Mucosa of stomach (tissue), 1 donor: ENCODE measurements around the gene BAHCC1.

Experiments used
- H3K27me3 ChIP-seq: one replicate; pipeline ENCODE4 v1.7.0; 2013; ENCODE audit warnings: mild to moderate bottlenecking, low read length; ENCODE audit not compliant: control insufficient read depth, insufficient read depth
- H3K36me3 ChIP-seq: one replicate; pipeline ENCODE4 v1.7.0; 2013; ENCODE audit warnings: low read length; ENCODE audit not compliant: control insufficient read depth, insufficient read depth
- H3K4me1 ChIP-seq: one replicate; pipeline ENCODE4 v1.7.0; 2013; ENCODE audit warnings: mild to moderate bottlenecking, low read length; ENCODE audit not compliant: control insufficient read depth, insufficient read depth
- H3K4me3 ChIP-seq: one replicate; pipeline ENCODE4 v1.7.0; 2013; ENCODE audit warnings: low read length
- H3K9ac ChIP-seq: one replicate; pipeline ENCODE4 v1.7.0; 2013; ENCODE audit warnings: mild to moderate bottlenecking, low read length, moderate library complexity
- H3K9me3 ChIP-seq: one replicate; pipeline ENCODE4 v1.7.0; 2013; ENCODE audit warnings: mild to moderate bottlenecking, low read length, moderate library complexity; ENCODE audit not compliant: control insufficient read depth
- donor health status: Pancreatic carcinoma.

Gene BAHCC1

DNA sequence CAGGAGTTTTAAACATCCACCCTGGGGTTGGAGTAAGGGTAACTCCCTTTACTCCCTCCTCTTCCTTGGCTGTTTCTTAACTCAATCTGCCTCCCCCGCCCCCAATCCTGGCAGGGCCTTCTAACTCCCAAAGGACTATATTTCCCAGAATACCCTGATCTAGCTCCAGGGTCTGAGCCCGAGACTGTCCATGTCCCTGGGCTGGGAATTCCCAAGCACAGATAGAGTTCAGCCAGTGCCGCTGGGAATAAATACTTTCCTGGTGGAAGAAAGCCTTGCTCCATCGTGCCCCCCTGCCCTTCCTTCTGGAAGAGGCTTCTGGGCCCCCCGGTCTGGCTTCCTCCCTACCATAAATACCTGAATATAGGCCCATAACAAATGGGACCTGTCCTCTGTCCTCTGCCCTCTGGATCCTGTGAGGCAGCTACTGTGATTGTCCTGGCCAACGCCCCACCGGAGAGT lies 10.2 kb downstream of the BAHCC1 start:
- peaks cover 18% of the 10 kb centered on the region for H3K4me1 ChIP-seq
- no peaks in the 10 kb centered on the region for H3K9me3 ChIP-seq
- no peaks in the 10 kb centered on the region for H3K36me3 ChIP-seq
- no peak overlapping the region for H3K4me3 ChIP-seq
- H3K9ac ChIP-seq: no peak overlapping the region
- peaks cover under 1% of the 10 kb centered on the region for H3K27me3 ChIP-seq

DNA sequence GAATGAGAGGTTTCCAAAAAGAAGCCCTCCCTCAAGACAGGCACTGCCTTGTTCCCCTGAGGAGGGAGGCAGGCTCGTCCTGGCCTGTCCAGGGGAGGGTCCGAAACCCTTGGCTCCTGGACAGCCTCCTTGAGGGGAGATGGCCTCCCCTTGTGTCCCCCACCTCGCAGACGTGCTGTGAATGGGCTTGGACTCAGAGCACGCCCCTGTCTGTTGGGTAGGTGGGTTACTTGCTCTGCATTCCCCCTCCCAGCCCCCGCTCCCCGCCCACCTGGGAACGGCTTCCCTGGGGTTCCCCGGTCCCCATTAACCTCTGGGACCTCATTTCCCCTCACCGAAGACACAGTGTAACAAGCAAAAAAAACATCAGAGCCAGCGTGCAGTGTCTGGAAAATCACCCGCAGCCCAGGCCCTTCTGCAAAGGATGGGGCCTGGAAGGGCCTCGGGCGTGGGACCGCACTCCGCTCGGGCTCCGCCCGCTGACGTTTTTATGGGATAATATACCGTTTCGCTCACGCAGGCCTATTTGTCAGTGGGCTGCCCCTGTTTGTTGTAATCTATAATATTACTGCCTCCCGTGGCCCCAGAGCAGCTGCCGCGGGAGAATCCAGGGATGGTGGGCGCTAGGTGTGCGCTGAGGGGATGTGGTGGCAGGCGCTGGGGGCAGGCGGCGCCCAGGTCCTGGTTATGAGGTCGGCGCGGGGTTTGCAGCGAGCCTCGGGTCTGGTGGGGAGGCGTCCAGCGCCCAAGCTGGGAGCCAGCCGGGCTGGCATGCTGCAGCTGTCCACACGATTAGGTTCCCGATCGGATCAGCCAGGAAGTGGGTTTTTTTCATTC lies 11.1 kb downstream of the BAHCC1 start:
- Histone ChIP-seq H3K27me3 (no peaks in the 10 kb centered on the region), H3K9ac (no peak overlapping the region), H3K4me3 (no peak overlapping the region), H3K36me3 (no peaks in the 10 kb centered on the region), H3K9me3 (no peaks in the 10 kb centered on the region), H3K4me1 (peaks cover 13% of the 10 kb centered on the region)

DNA sequence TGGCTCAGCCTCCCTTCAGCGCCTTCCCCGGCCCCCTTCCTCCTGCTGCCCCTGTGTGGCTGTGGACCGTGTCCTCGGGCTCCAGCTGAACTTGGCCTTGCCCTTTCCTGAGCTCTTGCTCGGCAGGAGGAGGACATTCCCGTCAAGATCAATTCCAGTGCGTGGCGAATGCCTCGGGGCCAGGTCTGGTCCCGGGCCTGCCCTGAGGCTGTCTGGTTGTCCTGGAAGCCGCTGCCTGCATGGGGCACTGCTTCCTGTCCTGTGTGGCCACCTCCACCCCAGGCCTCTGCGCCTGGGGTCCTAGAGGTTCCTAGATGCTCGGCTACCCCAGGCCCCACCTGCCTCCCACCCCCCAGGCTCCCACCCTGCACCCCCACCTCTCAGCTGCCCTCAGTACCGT lies 12.8 kb downstream of the BAHCC1 start:
- Histone ChIP-seq H3K27me3 (no peaks in the 10 kb centered on the region), H3K9me3 (no peaks in the 10 kb centered on the region), H3K4me3 (no peak overlapping the region), H3K36me3 (no peaks in the 10 kb centered on the region), H3K4me1 (peaks cover 13% of the 10 kb centered on the region), H3K9ac (no peak overlapping the region)

DNA sequence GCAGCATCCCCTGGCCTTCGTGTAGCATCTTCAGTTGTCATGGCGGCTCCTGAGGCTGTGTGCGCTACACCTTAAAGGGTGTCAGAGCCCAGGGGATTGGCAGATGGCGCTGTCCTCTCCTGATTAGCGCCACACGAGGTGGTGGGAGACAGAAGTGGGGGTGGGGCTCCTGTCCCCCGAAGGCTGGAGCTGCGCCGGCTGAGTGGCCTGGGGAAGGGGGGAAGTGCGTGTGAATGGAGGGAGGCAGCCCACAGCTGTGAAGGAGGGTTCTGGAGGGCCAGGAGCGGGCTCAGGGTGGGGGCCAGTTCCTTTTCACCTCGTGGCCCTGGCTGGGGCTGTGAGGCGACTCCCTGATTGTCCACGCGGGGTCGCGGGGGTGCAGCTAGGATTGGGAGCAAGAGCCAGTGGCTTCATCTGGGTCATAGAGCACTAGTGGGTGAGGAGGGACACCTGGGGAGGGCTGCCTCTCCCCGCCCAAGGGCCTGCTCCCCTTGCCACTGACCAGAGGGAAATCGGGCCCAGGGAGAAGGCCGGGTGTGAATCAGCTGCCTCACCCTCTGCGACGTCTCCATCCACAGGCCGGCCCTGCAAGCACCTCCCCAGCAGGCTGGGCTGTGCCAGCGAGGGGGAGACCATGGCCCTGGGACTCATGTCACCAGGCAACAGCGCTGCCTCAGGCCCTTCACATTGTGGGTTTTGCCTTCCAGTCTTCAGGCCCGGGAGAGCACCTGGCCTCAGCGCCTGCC lies 14.1 kb downstream of the BAHCC1 start:
- Histone ChIP-seq H3K9ac (no peak overlapping the region), H3K36me3 (no peaks in the 10 kb centered on the region), H3K27me3 (no peaks in the 10 kb centered on the region), H3K4me3 (no peak overlapping the region), H3K4me1 (peaks cover 13% of the 10 kb centered on the region), H3K9me3 (no peaks in the 10 kb centered on the region)

DNA sequence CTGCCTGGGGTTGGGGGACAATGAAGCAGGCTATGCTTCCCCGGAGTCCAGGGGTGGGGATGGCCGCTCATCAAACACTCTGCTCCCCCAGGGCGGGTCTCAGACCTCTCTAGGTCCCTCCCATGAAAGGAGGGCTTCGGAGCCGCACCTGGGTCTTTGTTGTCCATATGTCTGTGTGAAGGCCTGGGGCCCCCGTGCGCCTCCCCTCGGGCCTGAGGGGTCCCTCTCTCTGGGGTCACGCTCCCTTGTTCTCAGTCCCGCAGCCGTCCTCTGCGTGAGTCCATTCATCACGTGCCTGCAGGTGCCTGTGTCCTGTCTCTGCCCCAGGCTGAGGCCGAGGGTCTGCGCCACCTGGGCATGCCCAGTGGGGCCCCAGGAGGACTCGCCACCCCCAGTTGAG lies 15.6 kb downstream of the BAHCC1 start:
- no peak overlapping the region for H3K4me3 ChIP-seq
- H3K36me3 ChIP-seq: no peaks in the 10 kb centered on the region
- no peaks in the 10 kb centered on the region for H3K27me3 ChIP-seq

DNA sequence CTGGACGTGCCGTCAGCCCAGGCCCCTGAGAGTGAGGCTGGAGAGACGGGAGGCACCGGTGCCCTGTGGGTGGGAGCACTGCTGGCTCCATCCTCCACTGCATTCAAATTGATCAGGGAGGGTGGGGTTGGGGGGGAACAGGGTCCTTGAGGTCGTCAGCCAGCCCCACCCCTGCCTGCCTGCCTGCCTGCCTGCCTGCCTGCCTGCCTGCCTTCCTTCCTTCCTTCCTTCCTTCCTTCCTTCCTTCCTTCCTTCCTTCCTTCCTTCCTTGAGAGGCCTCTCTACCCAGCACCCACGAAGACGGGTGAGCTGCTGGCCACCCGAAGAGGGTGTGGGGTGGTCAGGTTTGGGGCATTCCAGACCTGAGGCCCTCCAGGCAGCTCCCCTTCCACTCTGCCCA lies 16.0 kb downstream of the BAHCC1 start:
- H3K9ac ChIP-seq: no peak overlapping the region
- H3K9me3 ChIP-seq: no peaks in the 10 kb centered on the region
- H3K4me3 ChIP-seq: no peak overlapping the region
- no peaks in the 10 kb centered on the region for H3K36me3 ChIP-seq
- peaks cover 8% of the 10 kb centered on the region for H3K4me1 ChIP-seq
- no peaks in the 10 kb centered on the region for H3K27me3 ChIP-seq

More for the DNA sequence above, 15.6 kb downstream of the BAHCC1 start:
- Histone ChIP-seq H3K9me3 (no peaks in the 10 kb centered on the region), H3K9ac (no peak overlapping the region), H3K4me1 (peaks cover 8% of the 10 kb centered on the region)

DNA sequence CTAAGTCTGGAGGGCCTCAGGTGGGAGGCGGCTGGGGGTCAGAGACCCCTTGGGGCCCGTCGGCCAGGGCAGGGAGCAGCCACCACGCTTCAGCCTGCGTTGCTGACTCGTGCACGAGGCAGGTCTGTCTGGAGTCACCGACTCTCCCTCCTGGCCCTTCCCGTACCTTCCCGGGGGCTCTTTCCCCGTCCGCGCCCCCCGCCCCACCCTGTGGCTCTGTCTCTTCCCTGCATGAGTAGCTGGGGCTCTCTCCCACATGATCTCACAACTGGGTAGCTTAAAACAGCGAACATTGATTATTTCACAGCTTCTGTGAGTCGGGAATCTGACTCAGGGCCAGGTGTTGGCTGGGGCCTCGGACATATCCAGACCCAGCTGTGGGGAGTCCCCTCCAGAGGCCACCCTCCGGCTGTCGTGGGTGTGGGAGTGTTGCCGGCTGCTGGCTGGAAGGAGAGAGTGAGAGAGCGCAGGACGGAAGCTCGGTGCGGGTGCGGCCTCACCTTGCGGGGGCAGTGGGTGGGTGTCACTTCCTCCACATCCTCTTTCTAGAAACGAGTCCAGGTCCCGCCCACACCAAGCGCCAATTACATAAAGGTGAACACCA lies 17.3 kb downstream of the BAHCC1 start:
- Histone ChIP-seq H3K27me3 (no peaks in the 10 kb centered on the region), H3K36me3 (no peaks in the 10 kb centered on the region), H3K9ac (no peak overlapping the region), H3K4me3 (no peak overlapping the region), H3K9me3 (no peaks in the 10 kb centered on the region), H3K4me1 (peaks cover 18% of the 10 kb centered on the region)

DNA sequence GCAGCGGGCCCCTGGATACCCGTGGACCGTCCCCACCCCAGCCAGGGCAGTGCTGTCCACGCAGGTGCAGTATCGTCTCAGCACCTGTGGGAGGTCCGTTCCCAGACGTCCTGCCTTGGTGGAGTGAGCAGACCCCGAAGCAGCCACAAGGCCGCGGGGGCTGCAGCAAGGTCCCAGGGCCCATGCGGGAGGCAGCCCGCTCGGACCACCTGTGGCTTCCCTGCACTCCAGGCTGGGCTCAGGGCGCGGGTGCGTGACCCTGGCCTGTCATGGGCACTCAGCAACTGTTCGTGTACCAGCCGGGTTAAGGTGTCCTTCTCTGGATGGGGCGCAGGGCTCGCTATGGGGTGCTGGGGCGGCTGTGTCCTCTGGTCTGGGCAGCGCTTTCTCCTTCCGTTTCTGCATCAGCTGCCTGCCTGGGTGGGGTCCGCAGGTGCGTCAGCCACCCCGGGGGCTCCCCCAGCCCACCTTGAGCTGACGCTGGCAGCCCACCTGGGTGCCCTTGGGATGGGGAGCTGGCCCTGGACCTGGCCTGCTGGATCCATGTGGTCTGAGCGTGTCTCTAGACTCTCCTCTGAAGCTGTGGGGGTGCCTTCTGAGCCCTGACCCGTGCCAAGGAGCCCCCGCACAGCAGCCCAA lies 18.4 kb downstream of the BAHCC1 start:
- H3K9ac ChIP-seq: no peak overlapping the region
- H3K27me3 ChIP-seq: no peaks in the 10 kb centered on the region
- no peaks in the 10 kb centered on the region for H3K36me3 ChIP-seq
- H3K4me1 ChIP-seq: peaks cover 29% of the 10 kb centered on the region
- H3K9me3 ChIP-seq: no peaks in the 10 kb centered on the region
- no peak overlapping the region for H3K4me3 ChIP-seq

DNA sequence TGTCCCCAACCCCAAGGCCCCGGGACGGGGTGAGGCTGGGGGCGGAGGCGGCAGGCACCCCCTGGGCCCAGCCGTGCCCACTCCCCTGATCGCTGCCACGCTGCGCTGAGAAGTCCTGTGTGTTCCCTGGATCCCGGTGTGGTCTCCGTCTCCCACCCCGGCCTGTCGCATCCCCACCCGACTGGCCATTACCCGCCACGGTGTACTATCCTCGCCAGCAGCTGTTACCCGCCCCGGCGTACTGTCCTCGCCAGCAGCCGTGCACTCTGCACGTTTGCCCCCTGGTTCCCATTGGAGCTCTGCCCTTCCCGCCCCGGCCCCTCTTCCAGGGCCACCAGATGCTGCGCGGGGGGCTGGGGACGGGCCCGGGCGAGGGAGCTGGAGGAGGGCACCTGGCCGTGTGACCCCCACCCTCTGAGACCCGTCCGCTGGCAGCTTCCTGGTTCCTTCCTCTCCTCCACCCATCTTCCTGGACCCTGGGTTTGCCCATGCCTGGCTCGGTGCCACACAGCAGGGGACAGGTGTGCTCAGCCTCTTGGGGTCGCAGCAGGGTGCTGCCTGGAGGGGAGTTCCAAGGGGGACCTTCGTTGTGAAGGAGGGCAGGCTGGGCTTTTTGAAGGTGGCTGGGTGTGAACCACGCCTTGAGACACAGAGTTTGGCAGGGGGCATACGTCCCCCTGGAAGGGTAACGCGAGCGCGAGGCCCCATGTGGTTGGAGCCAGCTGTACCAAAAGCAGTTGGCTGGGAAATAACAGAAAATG lies 19.7 kb downstream of the BAHCC1 start:
- no peaks in the 10 kb centered on the region for H3K9me3 ChIP-seq
- no peaks in the 10 kb centered on the region for H3K36me3 ChIP-seq
- H3K27me3 ChIP-seq: no peaks in the 10 kb centered on the region
- H3K4me1 ChIP-seq: peaks cover 42% of the 10 kb centered on the region
- no peak overlapping the region for H3K4me3 ChIP-seq
- H3K9ac ChIP-seq: no peak overlapping the region

DNA sequence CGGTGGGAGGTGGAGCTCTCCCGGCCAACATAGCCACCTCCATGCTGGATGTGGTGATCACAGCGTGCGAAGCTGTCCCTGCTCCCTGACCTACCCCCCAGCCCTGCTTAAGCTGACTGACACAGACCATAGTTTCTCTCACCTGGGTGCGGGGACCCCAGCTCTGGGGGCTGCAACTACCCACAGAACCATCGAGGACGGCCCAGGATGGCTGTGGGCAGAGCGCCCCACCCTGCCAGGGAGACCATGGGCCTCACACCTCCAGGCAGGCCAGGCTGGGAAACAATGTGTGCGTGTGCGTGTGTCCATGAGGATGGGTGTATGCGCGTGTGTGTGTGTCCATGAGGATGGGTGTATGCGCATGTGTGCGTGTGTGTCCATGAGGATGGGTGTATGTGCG lies 20.4 kb downstream of the BAHCC1 start:
- no peaks in the 10 kb centered on the region for H3K36me3 ChIP-seq
- H3K27me3 ChIP-seq: no peaks in the 10 kb centered on the region
- no peaks in the 10 kb centered on the region for H3K9me3 ChIP-seq
- peaks cover 49% of the 10 kb centered on the region for H3K4me1 ChIP-seq
- H3K9ac ChIP-seq: no peak overlapping the region
- no peak overlapping the region for H3K4me3 ChIP-seq

DNA sequence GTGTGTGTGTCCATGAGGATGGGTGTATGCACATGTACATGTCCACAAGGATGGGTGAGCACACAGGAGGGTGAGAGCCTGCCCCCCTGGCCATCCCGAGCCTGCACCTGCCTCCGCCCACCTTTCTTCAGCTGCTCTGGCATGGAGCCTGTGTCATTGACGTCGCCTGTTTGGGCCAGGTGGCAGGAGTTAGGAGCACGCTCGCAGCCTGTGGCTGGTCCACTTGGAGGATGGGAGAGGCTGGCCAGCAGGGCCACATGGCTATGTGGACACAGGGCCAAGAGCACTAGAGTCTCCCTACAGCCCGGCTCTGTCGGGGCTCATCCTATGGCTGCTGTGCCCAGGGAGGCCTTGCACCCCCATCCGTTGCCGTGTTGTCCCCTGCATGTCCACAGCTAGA lies 21.4 kb downstream of the BAHCC1 start:
- H3K9me3 ChIP-seq: no peaks in the 10 kb centered on the region
- H3K9ac ChIP-seq: no peak overlapping the region
- no peak overlapping the region for H3K4me3 ChIP-seq
- H3K36me3 ChIP-seq: no peaks in the 10 kb centered on the region
- no peaks in the 10 kb centered on the region for H3K27me3 ChIP-seq
- peaks cover 53% of the 10 kb centered on the region for H3K4me1 ChIP-seq
